AG04449 (cell line): Measurements from ENCODE around the gene KIF25.

Experiments used
- CTCF ChIA-PET: fragments of 350-600 bp; formaldehyde crosslinking; extraction: SDS; loops from one replicate; lab custom pipeline; 2021; ENCODE audit warnings: antibody characterized with exemption; lab: Yijun Ruan, JAX
- POLR2A ChIA-PET: fragments of 400-600, 350-600 bp; formaldehyde crosslinking; extraction: SDS; loops from one replicate; lab custom pipeline; 2020; ENCODE audit warnings: antibody characterized with exemption, inconsistent platforms; lab: Yijun Ruan, JAX
- DNase-seq: peaks from one replicate; pipeline ENCODE4 v3.0.0-alpha.2; 2010; ENCODE audit warnings: low read depth, low spot score
- H3K4me3 ChIP-seq: 2 replicates; pipeline ENCODE4 v1.5.1; 2011; ENCODE audit warnings: low read depth, mild to moderate bottlenecking, control low read depth, low read length
- CTCF ChIP-seq: IDR thresholded peaks from one replicate; pipeline ENCODE4 v1.5.1; 2011; ENCODE audit warnings: mild to moderate bottlenecking, moderate library complexity, low read length, control low read depth, inconsistent platforms; ENCODE audit not compliant: insufficient read depth; ENCODE audit errors: missing control alignments

KIF25 gene

GRCh38 chr6:167953551-167953950 is 43.9 kb upstream of the KIF25 start:
- POLR2A ChIA-PET = no interaction called here
- no peak for DNase-seq
- CTCF ChIA-PET = no interaction called here
- no peak overlapping the region for H3K4me3 ChIP-seq
- no peak for TF ChIP-seq CTCF

GRCh38 chr6:167954151-167954550 is 43.3 kb upstream of the KIF25 start:
- POLR2A ChIA-PET = no interaction called here

GRCh38 chr6:167956491-167956890 is 41.0 kb upstream of the KIF25 start:
- no peak for TF ChIP-seq CTCF
- CTCF ChIA-PET = no interaction called here
- POLR2A ChIA-PET = no interaction called here
- H3K4me3 ChIP-seq = no peak overlapping the region
- DNase-seq = no peak

More at GRCh38 chr6:167954151-167954550, 43.3 kb upstream of the KIF25 start:
- no peak for TF ChIP-seq CTCF
- CTCF ChIA-PET = no interaction called here
- H3K4me3 ChIP-seq = no peak overlapping the region
- DNase-seq = no peak

GRCh38 chr6:167956983-167957492 is 40.4 kb upstream of the KIF25 start:
- DNase-seq = no peak
- POLR2A ChIA-PET = no interaction called here
- TF ChIP-seq CTCF = no peak
- no peak overlapping the region for H3K4me3 ChIP-seq
- CTCF ChIA-PET = interaction anchor here (1.4 kb wide), 1 partner anchor 11 kb away, joined by 3 read pairs; no protein-coding TSS in a partner anchor

GRCh38 chr6:167957626-167958025 is 39.8 kb upstream of the KIF25 start:
- H3K4me3 ChIP-seq = no peak overlapping the region
- TF ChIP-seq CTCF = no peak
- no peak for DNase-seq
- ChIA-PET POLR2A (no interaction called here), CTCF (interaction anchor here (1.4 kb wide), 1 partner anchor 10 kb away, joined by 3 read pairs; no protein-coding TSS in a partner anchor)

- CTCF ChIA-PET = no interaction called here
- POLR2A ChIA-PET = no interaction called here
- no peak overlapping the region for H3K4me3 ChIP-seq
- no peak for TF ChIP-seq CTCF
- DNase-seq = no peak
These were observed 36.9 kb upstream of the KIF25 start for GRCh38 chr6:167960579-167960978.
